HCT116 (cell line): Measurements from ENCODE around the gene SYTL2. TPM values are rescaled to one million over a fixed set of nuclear protein-coding genes. Genes with fewer than 3 reads are reported as not detected.

Source experiments
- ATAC-seq: fragments of 200-7000 bp; cut with Tn5 transposase; 2 replicates; pipeline ENCODE4 v1.9.1; 2020; ENCODE audit warnings: mild to moderate bottlenecking, moderate library complexity
- BruUV-seq: library from RNA; stranded (reverse); fragments of 400-500 nt; replicated peaks from 2 replicates; lab custom pipeline; 2021; lab: Mats Ljungman, UMichigan
- CTCF ChIA-PET: fragments of 300-600 bp; sonication (Branson Sonifier 250); formaldehyde crosslinking; loops from one replicate; lab custom pipeline; 2021; ENCODE audit warnings: antibody characterized with exemption; lab: Charles Lee
- POLR2A ChIA-PET: fragments of 300-600, 350-600 bp; sonication (Branson Sonifier 250); formaldehyde crosslinking; loops from one replicate; lab custom pipeline; 2021; ENCODE audit warnings: antibody characterized with exemption; lab: Charles Lee
- RAD21 ChIA-PET, 2 experiments: fragments of 300-600 bp; sonication (Branson Sonifier 250); formaldehyde crosslinking; loops; one replicate each; lab custom pipeline; 2023; ENCODE audit warnings: low total read pairs in 2 of 2; ENCODE audit not compliant: uncharacterized antibody in 2 of 2, unreplicated experiment in 2 of 2, low non-redundant PET in 1 of 2; lab: Charles Lee
- DNase-seq: peaks from one replicate; pipeline ENCODE4 v3.0.0-alpha.2; 2010; ENCODE audit warnings: low read depth, low spot score
- H2AFZ ChIP-seq: fragments of 200-600 bp; shearing (Covaris generic), sonication (generic); 2 replicates; pipeline ENCODE4 v1.6.1; 2017; ENCODE audit warnings: low read depth, mixed run types, mixed read lengths, antibody characterized with exemption, low read length; ENCODE audit not compliant: poor library complexity, severe bottlenecking
- H3K27ac ChIP-seq: 2 replicates; pipeline ENCODE4 v1.5.1; 2012; ENCODE audit warnings: low read depth, low read length
- H3K27me3 ChIP-seq: fragments of 200-600 bp; sonication (generic); 2 replicates; pipeline ENCODE4 v1.6.1; 2016; ENCODE audit warnings: mixed run types, low read length, mixed read lengths; ENCODE audit not compliant: insufficient read depth
- H3K36me3 ChIP-seq, 2 experiments: fragments of 200-500 bp in 1 of 2; fragments of 200-600 bp in 1 of 2; sonication (Bioruptor generic) in 1 of 2; sonication (generic) in 1 of 2; 2 replicates each; pipeline versions ENCODE4 v1.5.1 to v1.6.1; 2014 to 2016; ENCODE audit warnings: low read length in 2 of 2, inconsistent platforms in 1 of 2, mixed read lengths in 1 of 2, mixed run types in 1 of 2; ENCODE audit not compliant: insufficient read depth in 2 of 2, control insufficient read depth in 1 of 2
- H3K4me1 ChIP-seq, 2 experiments: fragments of 200-600 bp in 1 of 2; sonication (generic) in 1 of 2; 2 replicates each; pipeline versions ENCODE4 v1.5.1 to v1.6.1; 2012 to 2017; ENCODE audit warnings: low read length in 2 of 2, inconsistent platforms in 1 of 2, mild to moderate bottlenecking in 1 of 2, mixed read lengths in 1 of 2, mixed run types in 1 of 2, moderate library complexity in 1 of 2; ENCODE audit not compliant: insufficient read depth in 2 of 2, control insufficient read depth in 1 of 2
- H3K4me2 ChIP-seq: fragments of 200-600 bp; sonication (generic); 2 replicates; pipeline ENCODE4 v1.6.1; 2017; ENCODE audit warnings: mixed run types, low read length, mixed read lengths
- H3K4me3 ChIP-seq, 2 experiments: fragments of 200-600 bp in 1 of 2; sonication (generic) in 1 of 2; replicated peaks in 1 of 2; 2 replicates each; pipeline ENCODE4 v1.5.1; 2011 to 2016; ENCODE audit warnings: low read length in 2 of 2, control low read depth in 1 of 2, low read depth in 1 of 2, mild to moderate bottlenecking in 1 of 2, mixed read lengths in 1 of 2, mixed run types in 1 of 2
- H3K79me2 ChIP-seq: fragments of 200-600 bp; sonication (generic); 2 replicates; pipeline ENCODE4 v1.6.1; 2017; ENCODE audit warnings: mild to moderate bottlenecking, mixed run types, low read length, moderate library complexity, mixed read lengths; ENCODE audit not compliant: insufficient read depth
- H3K9ac ChIP-seq: fragments of 200-600 bp; sonication (generic); 2 replicates; pipeline ENCODE4 v1.6.1; 2016; ENCODE audit warnings: low read length, mixed read lengths
- H3K9me2 ChIP-seq: fragments of 200-600 bp; sonication (generic), shearing (Covaris generic); 2 replicates; pipeline ENCODE4 v1.6.1; 2017; ENCODE audit warnings: mixed run types, mild to moderate bottlenecking, moderate library complexity; ENCODE audit not compliant: insufficient read depth
- H3K9me3 ChIP-seq, 2 experiments: fragments of 200-500 bp in 1 of 2; fragments of 200-600 bp in 1 of 2; sonication (Bioruptor generic) in 1 of 2; sonication (generic) in 1 of 2; 2 replicates each; pipeline ENCODE4 v1.6.1; 2014 to 2017; ENCODE audit warnings: low read length in 2 of 2, mixed read lengths in 2 of 2, inconsistent platforms in 1 of 2, low read depth in 1 of 2, mild to moderate bottlenecking in 1 of 2, mixed run types in 1 of 2, moderate library complexity in 1 of 2; ENCODE audit not compliant: control insufficient read depth in 1 of 2, insufficient read depth in 1 of 2
- H4K20me1 ChIP-seq: fragments of 200-600 bp; sonication (generic), shearing (Covaris generic); 2 replicates; pipeline ENCODE4 v1.6.1; 2017; ENCODE audit warnings: mixed run types, mild to moderate bottlenecking, moderate library complexity; ENCODE audit not compliant: insufficient read depth
- ATF3 ChIP-seq: IDR thresholded peaks from 2 replicates; pipeline ENCODE4 v1.6.1; 2012
- CTCF ChIP-seq, 3 experiments: fragments of 200-600 bp in 1 of 3; sonication (generic) in 1 of 3; IDR thresholded peaks in 2 of 3; conservative IDR thresholded peaks in 1 of 3; 2 replicates each; pipeline ENCODE4 v1.5.1; 2012 to 2017; ENCODE audit warnings: low read depth in 2 of 3, low read length in 2 of 3, antibody characterized with exemption in 1 of 3, borderline replicate concordance in 1 of 3, control low read depth in 1 of 3, mild to moderate bottlenecking in 1 of 3, mixed read lengths in 1 of 3, mixed run types in 1 of 3, moderate library complexity in 1 of 3; ENCODE audit not compliant: insufficient read depth in 1 of 3
- EZH2phosphoT487 ChIP-seq: fragments of 200-600 bp; IDR thresholded peaks from 2 replicates; pipeline ENCODE4 v1.6.1; 2018; ENCODE audit warnings: antibody characterized with exemption, borderline replicate concordance
- MAX ChIP-seq: IDR thresholded peaks from 2 replicates; pipeline ENCODE4 v1.6.1; 2012
- RAD21 ChIP-seq: IDR thresholded peaks from 2 replicates; pipeline ENCODE4 v1.6.1; 2012; ENCODE audit warnings: low read depth, mild to moderate bottlenecking
- SIN3A ChIP-seq: IDR thresholded peaks from 2 replicates; pipeline ENCODE4 v1.6.1; 2012; ENCODE audit warnings: low read depth
- SP1 ChIP-seq: IDR thresholded peaks from 2 replicates; pipeline ENCODE4 v1.6.1; 2012; ENCODE audit warnings: low read depth
- YY1 ChIP-seq: IDR thresholded peaks from 2 replicates; pipeline ENCODE4 v1.6.1; 2011; ENCODE audit warnings: low read length, low read depth, moderate library complexity, mild to moderate bottlenecking; ENCODE audit not compliant: insufficient replicate concordance; ENCODE audit errors: extremely low read depth
- ZBTB33 ChIP-seq: IDR thresholded peaks from 2 replicates; pipeline ENCODE4 v1.6.1; 2011; ENCODE audit warnings: mild to moderate bottlenecking, low read length, moderate library complexity; ENCODE audit not compliant: insufficient replicate concordance; ENCODE audit errors: extremely low read depth
- intact Hi-C: fragments of 100-400 bp; cut with micrococcal nuclease; formaldehyde crosslinking; loops from 2 replicates; pipeline ENCODE4 v1.10.0; 2022
- total RNA-seq: library from RNA; stranded (reverse); gene quantifications from one replicate; pipeline ENCODE4 v1.2.1, GENCODE V29; 2021; ENCODE audit not compliant: unreplicated experiment

The SYTL2 gene
- total RNA-seq, 1 experiment from 2014 or later: 12.6 TPM

- no TSS peak for BruUV-seq
- ATAC-seq: no peak
- Histone ChIP-seq H2AFZ (no peak overlapping the region), H4K20me1 (no peaks in the 10 kb centered on the region), H3K9me2 (no peaks in the 10 kb centered on the region), H3K4me3 (no peak overlapping the region), H3K4me1 (peaks cover 0 to 2% of the 10 kb centered on the region in 2 experiments; a peak in 1 of 4 replicates), H3K27ac (no peak overlapping the region), H3K9ac (no peak overlapping the region), H3K36me3 (no peaks in the 10 kb centered on the region), H3K9me3 (no peaks in the 10 kb centered on the region), H3K27me3 (no peaks in the 10 kb centered on the region), H3K79me2 (no peaks in the 10 kb centered on the region), H3K4me2 (no peak overlapping the region)
- DNase-seq: no peak
- ChIA-PET POLR2A (no interaction called here), CTCF (no interaction called here), RAD21 (no interaction called here)
- intact Hi-C loops: loop anchor here (10.0 kb wide), 1 partner anchor 125 kb away; no protein-coding TSS in a partner anchor
- TF ChIP-seq YY1 (no peak), ATF3 (no peak), SIN3A (no peak), ZBTB33 (no peak)
Measured at GRCh38 chr11:85699957-85700741, 110.8 kb downstream of the SYTL2 start.

- POLR2A ChIA-PET: interaction anchor here (0.8 kb wide), 1 partner anchor 38 kb away, joined by 3 read pairs; no protein-coding TSS in a partner anchor
- DNase-seq: no peak
Measured at GRCh38 chr11:85698195-85698594, 112.7 kb downstream of the SYTL2 start.

More at GRCh38 chr11:85698195-85698594, 112.7 kb downstream of the SYTL2 start:
- intact Hi-C loops: loop anchor here (10.0 kb wide), 1 partner anchor 127 kb away; no protein-coding TSS in a partner anchor
- Histone ChIP-seq H3K9ac (no peak overlapping the region), H3K4me3 (no peak overlapping the region), H3K27me3 (no peaks in the 10 kb centered on the region), H3K9me2 (no peaks in the 10 kb centered on the region), H4K20me1 (no peaks in the 10 kb centered on the region), H2AFZ (no peak overlapping the region), H3K4me2 (no peak overlapping the region), H3K27ac (no peak overlapping the region), H3K79me2 (no peaks in the 10 kb centered on the region), H3K4me1 (peaks cover 0 to 4% of the 10 kb centered on the region in 2 experiments; a peak in 1 of 4 replicates), H3K9me3 (no peaks in the 10 kb centered on the region), H3K36me3 (no peaks in the 10 kb centered on the region)
- no TSS peak for BruUV-seq
- RAD21 ChIA-PET: no interaction called here
- CTCF ChIA-PET: no interaction called here
- TF ChIP-seq SP1 (no peak), CTCF (IDR thresholded peaks at IDR 0.05 in 2 of 3, conservative IDR thresholded peaks at IDR 0.05 in 1 of 3; ENCODE audit: borderline replicate concordance in 1 of 3, insufficient read depth in 1 of 3, low read depth in 2 of 3, low read length in 2 of 3) (no peak), RAD21 (no peak), MAX (no peak), ATF3 (no peak), ZBTB33 (no peak), EZH2phosphoT487 (no peak)
- no peak for ATAC-seq
